HG02759 (cell line): Measurements from ENCODE around the gene ATG7.
"Not testable (repeated sequence)": the region's sequence is repeated elsewhere in the genome, so short reads cannot be mapped to it uniquely, and the experiment has no call there.

ENCODE experiments used
- ATAC-seq: cut with Tn5 transposase; IDR thresholded peaks from one replicate; pipeline ENCODE4 v1.9.1; 2021; ENCODE audit warnings: mild to moderate bottlenecking, moderate library complexity; ENCODE audit not compliant: unreplicated experiment

ATG7 gene

GRCh38 chr3:11581237-11582190 lies 309.3 kb downstream of the ATG7 start:
- peak; percentile 39 for ATAC-seq

GRCh38 chr3:11582191-11582968 lies 310.2 kb downstream of the ATG7 start:
- ATAC-seq: peak; percentile 61

- no peak for ATAC-seq
Measured at GRCh38 chr3:11583235-11583634, 311.0 kb downstream of the ATG7 start.

GRCh38 chr3:11583638-11584046 lies 311.4 kb downstream of the ATG7 start:
- ATAC-seq: no peak

- ATAC-seq: no peak
Measured at GRCh38 chr3:11584570-11584969, 312.4 kb downstream of the ATG7 start.

GRCh38 chr3:11587766-11588165 lies 315.6 kb downstream of the ATG7 start:
- no peak for ATAC-seq

GRCh38 chr3:11588338-11588737 lies 316.1 kb downstream of the ATG7 start:
- no peak for ATAC-seq

- ATAC-seq: no peak
Measured at GRCh38 chr3:11588755-11589154, 316.6 kb downstream of the ATG7 start.

- ATAC-seq: no peak
Measured at GRCh38 chr3:11589706-11590105, 317.5 kb downstream of the ATG7 start.

DNA sequence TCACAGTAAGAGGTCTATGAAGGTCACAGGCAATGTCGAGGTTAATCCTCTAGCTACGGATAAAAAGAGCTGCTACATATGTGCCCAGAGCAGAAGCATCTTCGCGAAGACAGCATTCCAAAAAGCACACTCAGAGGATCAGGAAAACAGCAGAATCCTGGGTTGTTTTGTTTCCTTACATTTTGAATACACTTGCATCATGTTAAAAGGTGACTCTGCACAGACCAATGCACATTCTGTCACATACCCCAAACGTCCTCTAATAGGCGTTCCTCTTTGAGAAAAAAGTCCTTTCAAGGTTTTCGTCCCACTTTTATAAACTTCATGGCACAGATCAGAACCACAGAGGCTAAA lies 318.8 kb downstream of the ATG7 start:
- no peak for ATAC-seq

DNA sequence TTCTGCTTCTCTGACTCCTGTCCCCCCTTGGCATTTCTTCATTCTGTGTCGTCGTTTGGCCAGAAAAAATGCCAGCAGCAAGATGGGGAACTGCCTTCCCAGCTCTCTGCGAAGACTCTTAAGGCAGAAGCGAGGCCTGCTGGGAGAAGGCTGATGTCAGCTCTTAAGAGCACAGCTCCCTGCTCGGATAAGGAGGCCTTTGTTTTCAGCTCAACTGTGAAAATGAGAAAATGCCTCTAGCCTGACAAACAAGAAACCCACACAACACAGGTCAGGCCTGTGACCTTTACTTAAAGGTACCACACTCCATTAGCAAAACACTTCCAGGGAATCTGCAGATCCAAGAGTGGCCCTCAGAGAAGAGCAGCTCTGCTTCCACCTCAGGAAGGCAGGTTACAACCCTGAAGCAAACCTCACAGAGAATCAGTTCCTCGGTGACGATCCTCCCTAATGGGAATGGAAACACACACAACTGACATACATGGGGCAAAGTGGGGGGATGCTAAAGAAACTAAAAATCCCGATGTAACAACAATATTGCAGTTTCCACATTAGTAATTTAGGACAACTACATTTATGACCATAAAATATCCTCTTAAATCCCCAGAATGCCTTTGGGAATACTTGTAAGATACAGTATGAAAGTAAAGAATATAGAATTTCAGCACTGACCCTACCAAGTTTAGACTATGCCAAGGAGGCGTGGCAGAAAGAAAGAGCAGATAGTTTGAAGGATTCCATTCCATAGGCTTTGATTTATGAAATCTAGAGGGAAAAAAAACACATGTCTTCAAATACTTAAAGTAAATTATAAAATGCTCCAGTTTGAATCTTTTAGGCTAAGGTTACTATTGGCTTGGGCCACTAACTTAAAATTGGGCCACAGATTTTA lies 319.4 kb downstream of the ATG7 start:
- no peak for ATAC-seq

- ATAC-seq: no peak
Measured at GRCh38 chr3:11592445-11593298, 320.5 kb downstream of the ATG7 start.

DNA sequence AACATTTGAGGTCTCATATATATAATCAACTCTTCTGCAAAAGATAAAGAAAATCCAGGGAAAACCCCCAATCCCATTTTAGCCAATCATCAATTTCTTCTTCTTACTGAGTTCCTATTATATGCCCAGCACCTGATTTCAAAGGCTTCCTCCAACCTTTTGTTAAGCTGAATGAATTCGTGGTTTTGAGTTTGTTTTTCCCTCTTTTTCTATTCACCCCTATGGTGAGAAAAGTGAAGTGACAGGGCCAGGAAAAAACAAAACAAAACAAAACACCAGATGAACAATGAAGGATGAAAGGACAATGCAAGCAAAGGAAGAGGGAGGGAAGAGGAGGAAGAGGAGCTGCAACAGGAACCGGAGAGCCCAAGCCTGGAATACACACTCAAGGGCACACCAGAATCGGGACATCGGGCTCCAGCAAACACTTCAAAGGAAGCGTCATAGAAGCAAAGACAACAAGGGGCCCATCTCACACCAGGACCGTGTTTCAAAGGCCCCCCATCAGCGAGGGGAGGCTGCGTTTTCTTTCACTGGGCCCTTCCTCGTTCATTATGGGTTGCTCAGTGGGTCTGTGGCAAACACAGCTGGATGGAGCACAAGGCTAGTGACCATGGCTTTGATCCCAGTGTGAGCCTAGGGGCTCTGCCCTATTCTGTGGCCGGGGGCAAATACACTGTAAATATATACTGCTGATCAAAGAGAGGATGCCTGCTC lies 321.3 kb downstream of the ATG7 start:
- ATAC-seq: no peak

GRCh38 chr3:11595024-11595423 lies 322.8 kb downstream of the ATG7 start:
- not testable (repeated sequence) for ATAC-seq

DNA sequence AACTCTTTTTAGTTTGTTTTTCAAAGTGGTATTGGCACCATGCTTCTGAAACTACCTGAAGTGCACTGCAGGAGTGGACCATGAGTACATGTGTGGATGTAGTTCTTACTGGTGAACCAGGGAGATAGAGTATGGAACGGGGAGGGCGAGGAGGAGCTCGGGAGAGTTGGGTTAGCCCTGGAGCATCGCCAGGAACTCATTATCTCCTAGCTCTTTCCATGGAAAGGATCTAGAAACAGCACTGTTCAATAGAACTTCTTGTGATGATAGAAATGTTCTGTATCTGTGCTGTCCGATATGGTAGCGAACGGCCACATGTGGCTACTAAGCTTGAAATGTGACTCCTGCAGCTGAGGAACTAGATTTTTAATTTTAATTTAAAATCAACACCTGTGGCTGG lies 324.2 kb downstream of the ATG7 start:
- ATAC-seq: no peak

- ATAC-seq: no peak
Measured at GRCh38 chr3:11600501-11601282, 328.5 kb downstream of the ATG7 start.

DNA sequence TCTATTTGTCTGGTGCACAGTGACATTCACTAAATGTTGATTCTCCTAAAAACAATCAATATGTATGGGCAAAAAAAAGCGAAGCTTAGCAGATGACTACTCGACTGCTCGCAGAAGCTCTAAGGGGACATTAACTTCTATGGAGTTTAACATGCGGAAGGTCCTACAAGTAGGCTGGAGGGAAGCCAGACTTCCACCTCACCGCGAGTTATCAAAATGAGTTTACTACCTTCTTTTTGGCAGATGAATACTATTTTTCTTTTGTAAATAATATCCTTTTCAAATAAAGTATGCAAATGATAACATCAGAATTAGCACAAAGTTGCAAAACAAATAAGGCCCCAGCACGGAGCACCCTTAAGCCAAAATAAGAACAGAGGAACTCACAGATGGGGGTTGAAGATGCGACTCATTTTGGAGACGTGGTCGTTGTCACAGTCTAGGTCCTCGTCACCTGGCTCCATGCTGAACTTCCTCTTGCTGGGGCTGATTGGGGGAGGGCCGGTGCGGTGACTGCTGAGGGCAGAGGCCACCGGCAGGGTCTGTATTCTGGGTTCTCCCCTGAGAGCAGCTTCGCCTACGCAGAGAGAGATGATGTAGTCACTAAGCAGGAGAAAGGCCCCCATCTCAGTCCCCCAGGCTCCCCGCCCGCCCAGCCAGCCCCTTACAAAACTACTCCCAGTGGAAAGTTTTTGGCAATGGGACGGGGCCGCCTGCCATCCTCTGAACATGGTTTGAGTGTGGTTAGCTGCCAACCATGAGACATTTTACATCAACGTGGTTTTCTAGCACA lies 329.4 kb downstream of the ATG7 start:
- peak; percentile 96 for ATAC-seq
